ENCODE results near the gene TUBA4A. TPM values are rescaled to one million over a fixed set of nuclear protein-coding genes. Genes with fewer than 3 reads are reported as not detected.

The TUBA4A gene
- total RNA-seq, 1 experiment from 2014 or later = 40.8 TPM

DNA sequence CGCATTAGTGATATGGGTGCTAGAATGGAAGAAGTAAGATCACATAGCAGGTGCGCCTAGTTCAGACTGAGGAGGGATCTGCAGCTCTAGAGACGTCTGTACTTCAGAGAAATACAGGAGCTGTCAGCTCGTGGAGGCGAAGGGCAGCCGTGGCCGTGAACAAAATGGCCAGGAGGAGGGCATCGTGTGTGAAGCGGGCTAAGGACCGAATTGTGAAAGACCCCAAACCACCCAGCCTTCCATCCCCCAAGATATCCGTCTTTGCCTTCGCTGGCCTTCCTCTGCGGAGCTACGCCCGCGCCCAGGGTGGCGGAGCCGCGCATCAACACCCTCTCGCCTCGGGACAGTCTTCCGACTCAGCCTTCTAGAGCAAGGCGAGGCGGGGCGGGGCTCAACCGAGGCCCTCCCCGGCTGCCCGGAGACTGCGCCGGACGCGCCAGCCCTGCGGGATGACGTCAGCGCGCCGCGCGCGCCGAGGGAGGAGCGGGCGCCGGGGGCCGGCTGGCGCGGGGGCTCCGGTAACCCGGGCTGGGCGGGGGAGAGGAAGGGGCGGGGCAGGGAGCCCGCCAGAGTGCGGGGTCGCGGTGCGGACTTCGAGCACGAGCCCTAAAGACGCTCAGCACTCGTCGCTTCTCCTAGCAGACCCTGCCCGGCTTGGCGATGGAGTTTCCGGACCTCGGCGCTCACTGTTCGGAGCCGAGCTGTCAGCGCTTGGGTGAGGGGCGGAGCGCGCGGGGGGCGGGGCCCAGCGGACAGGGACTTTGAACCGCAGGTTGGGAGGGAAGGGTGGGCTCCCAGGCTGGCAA lies 47.2 kb downstream of the TUBA4A start, which contains the start of gene ZFAND2B (continued):
- TF ChIP-seq PREB (CRISPR knock-in tag; IDR thresholded peaks at IDR 0.05; ENCODE audit: borderline replicate concordance) (no peak), ZNF138 (CRISPR knock-in tag; conservative IDR thresholded peaks at IDR 0.05) (no peak), OVOL2 (CRISPR knock-in tag; IDR thresholded peaks at IDR 0.05; ENCODE audit: borderline replicate concordance) (no peak; the same call in 1 of the 2 replicates), JAZF1 (CRISPR knock-in tag; IDR thresholded peaks at IDR 0.05) (no peak), FOXP4 (CRISPR knock-in tag; IDR thresholded peaks at IDR 0.05) (peak; percentile 54; the same call in 1 of the 2 replicates), ZNF317 (CRISPR knock-in tag; IDR thresholded peaks at IDR 0.05; ENCODE audit: borderline replicate concordance, low read depth) (no peak), E2F1 (CRISPR knock-in tag; IDR thresholded peaks at IDR 0.05) (no peak), ZNF232 (CRISPR knock-in tag; IDR thresholded peaks at IDR 0.05) (peak; percentile 39; the same call in 1 of the 2 replicates), JUN (CRISPR knock-in tag; IDR thresholded peaks at IDR 0.05) (no peak), ZNF416 (CRISPR knock-in tag; IDR thresholded peaks at IDR 0.05) (no peak), TCF7 (CRISPR knock-in tag; IDR thresholded peaks at IDR 0.05; ENCODE audit: low read depth) (no peak), SOX15 (CRISPR knock-in tag; IDR thresholded peaks at IDR 0.05) (no peak), RORB (CRISPR knock-in tag; IDR thresholded peaks at IDR 0.05) (no peak), SMAD4 (CRISPR knock-in tag; IDR thresholded peaks at IDR 0.05) (no peak), CREM (CRISPR knock-in tag; IDR thresholded peaks at IDR 0.05) (peak; percentile 88; the same call in 1 of the 2 replicates), NR2C2 (CRISPR knock-in tag; IDR thresholded peaks at IDR 0.05) (no peak), EMX1 (CRISPR knock-in tag; IDR thresholded peaks at IDR 0.05) (no peak), GRHL2 (CRISPR knock-in tag; IDR thresholded peaks at IDR 0.05; ENCODE audit: insufficient replicate concordance, severe bottlenecking) (no peak), ZNF263 (CRISPR knock-in tag; IDR thresholded peaks at IDR 0.05; ENCODE audit: low read depth) (no peak), TEAD1 (CRISPR knock-in tag; IDR thresholded peaks at IDR 0.05) (peak; percentile 68; the same call in 1 of the 2 replicates)
- TF ChIP-seq, protein P1, sequence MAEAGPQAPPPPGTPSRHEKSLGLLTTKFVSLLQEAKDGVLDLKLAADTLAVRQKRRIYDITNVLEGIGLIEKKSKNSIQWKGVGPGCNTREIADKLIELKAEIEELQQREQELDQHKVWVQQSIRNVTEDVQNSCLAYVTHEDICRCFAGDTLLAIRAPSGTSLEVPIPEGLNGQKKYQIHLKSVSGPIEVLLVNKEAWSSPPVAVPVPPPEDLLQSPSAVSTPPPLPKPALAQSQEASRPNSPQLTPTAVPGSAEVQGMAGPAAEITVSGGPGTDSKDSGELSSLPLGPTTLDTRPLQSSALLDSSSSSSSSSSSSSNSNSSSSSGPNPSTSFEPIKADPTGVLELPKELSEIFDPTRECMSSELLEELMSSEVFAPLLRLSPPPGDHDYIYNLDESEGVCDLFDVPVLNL (CRISPR knock-in tag; IDR thresholded peaks at IDR 0.05; ENCODE audit: borderline replicate concordance, low read depth) = no peak
- TF ChIP-seq, protein P2, sequence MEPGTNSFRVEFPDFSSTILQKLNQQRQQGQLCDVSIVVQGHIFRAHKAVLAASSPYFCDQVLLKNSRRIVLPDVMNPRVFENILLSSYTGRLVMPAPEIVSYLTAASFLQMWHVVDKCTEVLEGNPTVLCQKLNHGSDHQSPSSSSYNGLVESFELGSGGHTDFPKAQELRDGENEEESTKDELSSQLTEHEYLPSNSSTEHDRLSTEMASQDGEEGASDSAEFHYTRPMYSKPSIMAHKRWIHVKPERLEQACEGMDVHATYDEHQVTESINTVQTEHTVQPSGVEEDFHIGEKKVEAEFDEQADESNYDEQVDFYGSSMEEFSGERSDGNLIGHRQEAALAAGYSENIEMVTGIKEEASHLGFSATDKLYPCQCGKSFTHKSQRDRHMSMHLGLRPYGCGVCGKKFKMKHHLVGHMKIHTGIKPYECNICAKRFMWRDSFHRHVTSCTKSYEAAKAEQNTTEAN (CRISPR knock-in tag; IDR thresholded peaks at IDR 0.05) = no peak
- TF ChIP-seq, protein P3, sequence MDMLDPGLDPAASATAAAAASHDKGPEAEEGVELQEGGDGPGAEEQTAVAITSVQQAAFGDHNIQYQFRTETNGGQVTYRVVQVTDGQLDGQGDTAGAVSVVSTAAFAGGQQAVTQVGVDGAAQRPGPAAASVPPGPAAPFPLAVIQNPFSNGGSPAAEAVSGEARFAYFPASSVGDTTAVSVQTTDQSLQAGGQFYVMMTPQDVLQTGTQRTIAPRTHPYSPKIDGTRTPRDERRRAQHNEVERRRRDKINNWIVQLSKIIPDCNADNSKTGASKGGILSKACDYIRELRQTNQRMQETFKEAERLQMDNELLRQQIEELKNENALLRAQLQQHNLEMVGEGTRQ (CRISPR knock-in tag; IDR thresholded peaks at IDR 0.05) = peak; percentile 44
- TF ChIP-seq, protein P4, sequence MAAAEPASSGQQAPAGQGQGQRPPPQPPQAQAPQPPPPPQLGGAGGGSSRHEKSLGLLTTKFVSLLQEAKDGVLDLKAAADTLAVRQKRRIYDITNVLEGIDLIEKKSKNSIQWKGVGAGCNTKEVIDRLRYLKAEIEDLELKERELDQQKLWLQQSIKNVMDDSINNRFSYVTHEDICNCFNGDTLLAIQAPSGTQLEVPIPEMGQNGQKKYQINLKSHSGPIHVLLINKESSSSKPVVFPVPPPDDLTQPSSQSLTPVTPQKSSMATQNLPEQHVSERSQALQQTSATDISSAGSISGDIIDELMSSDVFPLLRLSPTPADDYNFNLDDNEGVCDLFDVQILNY (CRISPR knock-in tag; IDR thresholded peaks at IDR 0.05) = no peak; the same call in 1 of the 2 replicates
- TF ChIP-seq, protein P5, sequence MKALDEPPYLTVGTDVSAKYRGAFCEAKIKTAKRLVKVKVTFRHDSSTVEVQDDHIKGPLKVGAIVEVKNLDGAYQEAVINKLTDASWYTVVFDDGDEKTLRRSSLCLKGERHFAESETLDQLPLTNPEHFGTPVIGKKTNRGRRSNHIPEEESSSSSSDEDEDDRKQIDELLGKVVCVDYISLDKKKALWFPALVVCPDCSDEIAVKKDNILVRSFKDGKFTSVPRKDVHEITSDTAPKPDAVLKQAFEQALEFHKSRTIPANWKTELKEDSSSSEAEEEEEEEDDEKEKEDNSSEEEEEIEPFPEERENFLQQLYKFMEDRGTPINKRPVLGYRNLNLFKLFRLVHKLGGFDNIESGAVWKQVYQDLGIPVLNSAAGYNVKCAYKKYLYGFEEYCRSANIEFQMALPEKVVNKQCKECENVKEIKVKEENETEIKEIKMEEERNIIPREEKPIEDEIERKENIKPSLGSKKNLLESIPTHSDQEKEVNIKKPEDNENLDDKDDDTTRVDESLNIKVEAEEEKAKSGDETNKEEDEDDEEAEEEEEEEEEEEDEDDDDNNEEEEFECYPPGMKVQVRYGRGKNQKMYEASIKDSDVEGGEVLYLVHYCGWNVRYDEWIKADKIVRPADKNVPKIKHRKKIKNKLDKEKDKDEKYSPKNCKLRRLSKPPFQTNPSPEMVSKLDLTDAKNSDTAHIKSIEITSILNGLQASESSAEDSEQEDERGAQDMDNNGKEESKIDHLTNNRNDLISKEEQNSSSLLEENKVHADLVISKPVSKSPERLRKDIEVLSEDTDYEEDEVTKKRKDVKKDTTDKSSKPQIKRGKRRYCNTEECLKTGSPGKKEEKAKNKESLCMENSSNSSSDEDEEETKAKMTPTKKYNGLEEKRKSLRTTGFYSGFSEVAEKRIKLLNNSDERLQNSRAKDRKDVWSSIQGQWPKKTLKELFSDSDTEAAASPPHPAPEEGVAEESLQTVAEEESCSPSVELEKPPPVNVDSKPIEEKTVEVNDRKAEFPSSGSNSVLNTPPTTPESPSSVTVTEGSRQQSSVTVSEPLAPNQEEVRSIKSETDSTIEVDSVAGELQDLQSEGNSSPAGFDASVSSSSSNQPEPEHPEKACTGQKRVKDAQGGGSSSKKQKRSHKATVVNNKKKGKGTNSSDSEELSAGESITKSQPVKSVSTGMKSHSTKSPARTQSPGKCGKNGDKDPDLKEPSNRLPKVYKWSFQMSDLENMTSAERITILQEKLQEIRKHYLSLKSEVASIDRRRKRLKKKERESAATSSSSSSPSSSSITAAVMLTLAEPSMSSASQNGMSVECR (CRISPR knock-in tag; IDR thresholded peaks at IDR 0.05; ENCODE audit: borderline replicate concordance) = 0 out of 2 replicates have a peak, but pooled peaks have one; percentile 80

Measured in WTC11 (cell line).